H9 (cell line): Measurements from ENCODE around the gene KCNK1. TPM values are rescaled to one million over a fixed set of nuclear protein-coding genes. Genes with fewer than 3 reads are reported as not detected.

Experiments used
- DNase-seq: peaks from one replicate; pipeline ENCODE4 v3.0.0-alpha.2; 2017
- H2AFZ ChIP-seq: one replicate; pipeline ENCODE4 v1.6.1; 2013; ENCODE audit warnings: mild to moderate bottlenecking, low read length, control low read depth, moderate library complexity
- H2AK5ac ChIP-seq: 2 replicates; pipeline ENCODE4 v1.6.1; 2013; ENCODE audit warnings: low read length, control low read depth, mixed read lengths; ENCODE audit not compliant: insufficient read length
- H2BK120ac ChIP-seq: one replicate; pipeline ENCODE4 v1.6.1; 2013; ENCODE audit warnings: low read depth, mild to moderate bottlenecking, low read length, control low read depth, inconsistent platforms; ENCODE audit not compliant: poor library complexity, severe bottlenecking
- H2BK12ac ChIP-seq: 2 replicates; pipeline ENCODE4 v1.6.1; 2013; ENCODE audit warnings: low read length, control low read depth, mixed read lengths, low read depth; ENCODE audit not compliant: insufficient read length
- H2BK15ac ChIP-seq: 2 replicates; pipeline ENCODE4 v1.6.1; 2013; ENCODE audit warnings: low read depth, low read length, control low read depth
- H2BK20ac ChIP-seq: one replicate; pipeline ENCODE4 v1.6.1; 2013; ENCODE audit warnings: low read depth, mild to moderate bottlenecking, low read length, control low read depth, inconsistent platforms; ENCODE audit not compliant: poor library complexity, severe bottlenecking
- H2BK5ac ChIP-seq: 2 replicates; pipeline ENCODE4 v1.6.1; 2013; ENCODE audit warnings: low read length, control low read depth, mixed read lengths; ENCODE audit not compliant: insufficient read length
- H3K14ac ChIP-seq: 2 replicates; pipeline ENCODE4 v1.6.1; 2013; ENCODE audit warnings: low read length, control low read depth; ENCODE audit not compliant: insufficient read depth
- H3K18ac ChIP-seq: 2 replicates; pipeline ENCODE4 v1.6.1; 2013; ENCODE audit warnings: low read depth, mild to moderate bottlenecking, mixed read lengths, low read length, control low read depth; ENCODE audit not compliant: insufficient read length
- H3K23ac ChIP-seq: 2 replicates; pipeline ENCODE4 v1.6.1; 2013; ENCODE audit warnings: low read length, control low read depth, mixed read lengths, low read depth; ENCODE audit not compliant: insufficient read length
- H3K23me2 ChIP-seq: 2 replicates; pipeline ENCODE4 v1.6.1; 2013; ENCODE audit warnings: low read depth, mild to moderate bottlenecking, mixed read lengths, low read length, control low read depth; ENCODE audit not compliant: insufficient read length, poor library complexity, severe bottlenecking
- H3K27ac ChIP-seq: 2 replicates; pipeline ENCODE4 v1.5.1; 2013; ENCODE audit warnings: low read length, control low read depth, mixed read lengths, low read depth; ENCODE audit not compliant: insufficient read length
- H3K27me3 ChIP-seq: 2 replicates; pipeline ENCODE4 v1.6.1; 2013; ENCODE audit warnings: low read length, control low read depth, inconsistent platforms; ENCODE audit not compliant: insufficient read depth
- H3K4ac ChIP-seq: 2 replicates; pipeline ENCODE4 v1.6.1; 2013; ENCODE audit warnings: low read depth, mild to moderate bottlenecking, control low read depth, inconsistent platforms, low read length, moderate library complexity
- H3K4me1 ChIP-seq: 2 replicates; pipeline ENCODE4 v1.6.1; 2013; ENCODE audit warnings: low read length, control low read depth, inconsistent platforms; ENCODE audit not compliant: insufficient read depth
- H3K4me2 ChIP-seq: 2 replicates; pipeline ENCODE4 v1.6.1; 2013; ENCODE audit warnings: low read length, control low read depth, mixed read lengths; ENCODE audit not compliant: insufficient read length, insufficient read depth
- H3K56ac ChIP-seq: 2 replicates; pipeline ENCODE4 v1.6.1; 2013; ENCODE audit warnings: low read depth, mild to moderate bottlenecking, mixed read lengths, low read length, control low read depth; ENCODE audit not compliant: insufficient read length
- H3K79me1 ChIP-seq: 2 replicates; pipeline ENCODE4 v1.6.1; 2013; ENCODE audit warnings: low read depth, mild to moderate bottlenecking, moderate library complexity, low read length, control low read depth, inconsistent platforms; ENCODE audit not compliant: insufficient read depth, poor library complexity, severe bottlenecking
- H3K79me2 ChIP-seq: 2 replicates; pipeline ENCODE4 v1.6.1; 2013; ENCODE audit warnings: low read length, control low read depth, inconsistent platforms; ENCODE audit not compliant: insufficient read depth
- H3K9ac ChIP-seq: 2 replicates; pipeline ENCODE4 v1.6.1; 2013; ENCODE audit warnings: low read length, control low read depth, mixed read lengths; ENCODE audit not compliant: insufficient read length; ENCODE audit errors: extremely low read depth
- H3K9me3 ChIP-seq: one replicate; pipeline ENCODE4 v1.6.1; 2013; ENCODE audit warnings: low read depth, low read length, inconsistent platforms; ENCODE audit not compliant: control insufficient read depth
- H3T11ph ChIP-seq: one replicate; pipeline ENCODE4 v1.6.1; 2013; ENCODE audit warnings: mild to moderate bottlenecking, low read length, control low read depth, inconsistent platforms
- H4K20me1 ChIP-seq: one replicate; pipeline ENCODE4 v1.6.1; 2013; ENCODE audit not compliant: control insufficient read depth, insufficient read length, insufficient read depth
- H4K5ac ChIP-seq: 2 replicates; pipeline ENCODE4 v1.6.1; 2013; ENCODE audit warnings: low read depth, mild to moderate bottlenecking, mixed read lengths, low read length, control low read depth; ENCODE audit not compliant: insufficient read length
- H4K8ac ChIP-seq: replicated peaks from 2 replicates; pipeline ENCODE4 v1.6.1; 2013; ENCODE audit warnings: low read length, control low read depth, mixed read lengths, low read depth; ENCODE audit not compliant: insufficient read length
- H4K91ac ChIP-seq: 2 replicates; pipeline ENCODE4 v1.6.1; 2013; ENCODE audit warnings: low read depth, mild to moderate bottlenecking, moderate library complexity, mixed read lengths, low read length, control low read depth; ENCODE audit not compliant: insufficient read length
- H3K27ac Mint-ChIP-seq, 3 experiments: 2 replicates in 2 of 3; 3 replicates in 1 of 3; pipeline ENCODE4 v1.8.0; 2020 to 2021; ENCODE audit warnings: mixed read lengths in 3 of 3, mild to moderate bottlenecking in 1 of 3, moderate library complexity in 1 of 3
- H3K27me3 Mint-ChIP-seq: 2 replicates; pipeline ENCODE4 v1.8.0; 2021; ENCODE audit warnings: low read depth, mild to moderate bottlenecking, moderate library complexity, mixed read lengths
- H3K36me3 Mint-ChIP-seq, 3 experiments: 2 replicates in 2 of 3; 3 replicates in 1 of 3; pipeline ENCODE4 v1.8.0; 2020 to 2021; ENCODE audit warnings: low read depth in 3 of 3, mixed read lengths in 3 of 3; ENCODE audit not compliant: insufficient read depth in 1 of 3
- H3K4me1 Mint-ChIP-seq, 2 experiments: 2 replicates each; pipeline ENCODE4 v1.8.0; 2020; ENCODE audit warnings: mixed read lengths in 2 of 2
- H3K4me3 Mint-ChIP-seq, 2 experiments: 2 replicates in 1 of 2; 3 replicates in 1 of 2; pipeline ENCODE4 v1.8.0; 2020 to 2021; ENCODE audit warnings: mild to moderate bottlenecking in 2 of 2, mixed read lengths in 2 of 2, moderate library complexity in 1 of 2
- H3K9me3 Mint-ChIP-seq, 2 experiments: 2 replicates in 1 of 2; 3 replicates in 1 of 2; pipeline ENCODE4 v1.8.0; 2020; ENCODE audit warnings: mild to moderate bottlenecking in 2 of 2, mixed read lengths in 2 of 2, moderate library complexity in 1 of 2
- WGBS: extraction: QIAGEN DNeasy Blood & Tissue Kit; methylation state at CpG from one replicate; pipeline ENCODE4 v1.1.7; 2013; ENCODE audit warnings: missing lambda C conversion rate, low lambda C conversion rate, mixed read lengths; ENCODE audit not compliant: insufficient read length; ENCODE audit errors: extremely low coverage; 5-methylcytosine and 5-hydroxymethylcytosine counted together
- total RNA-seq: library from RNA; stranded (reverse); gene quantifications from 2 replicates; pipeline ENCODE4 v1.2.1, GENCODE V29; 2021
- TF ChIP-seq, protein P1 (sequence below): fragments of 200-600 bp; sonication (generic); conservative IDR thresholded peaks from 3 replicates; pipeline ENCODE4 v1.8.0; 2021; ENCODE audit warnings: antibody characterized with exemption, mild to moderate bottlenecking

The KCNK1 gene
- total RNA-seq, 1 experiment from 2014 or later, result 9.9 TPM

DNA sequence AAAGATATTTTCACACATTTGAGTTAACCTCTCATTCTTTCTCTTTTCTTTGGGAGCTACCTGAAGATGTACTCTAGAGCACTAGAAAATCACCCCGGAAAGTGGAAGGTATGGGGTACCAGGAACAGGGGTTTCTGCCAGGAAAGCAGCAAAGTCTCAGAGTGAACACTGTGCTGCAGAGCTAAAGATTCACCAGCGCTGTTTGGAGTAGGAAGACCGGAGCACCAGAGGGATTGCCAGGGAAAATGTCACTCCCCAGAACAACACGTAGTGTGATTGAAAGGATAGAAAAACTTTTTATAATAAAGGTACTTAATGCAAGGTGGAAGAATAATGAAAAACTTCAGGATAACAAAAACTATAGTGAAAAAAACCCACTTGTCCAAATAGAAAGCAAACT, 26.7 kb upstream of the KCNK1 start:
- Histone ChIP-seq H2AFZ (no peak overlapping the region), H3T11ph (no peak overlapping the region), H3K4ac (no peak overlapping the region), H3K27ac (no peak overlapping the region), H3K4me1 (no peaks in the 10 kb centered on the region), H3K14ac (no peak overlapping the region), H3K23me2 (no peaks in the 10 kb centered on the region), H4K5ac (no peak overlapping the region), H4K8ac (no peak overlapping the region), H3K79me1 (no peaks in the 10 kb centered on the region), H4K20me1 (no peaks in the 10 kb centered on the region), H3K56ac (no peak overlapping the region), H2BK20ac (no peak overlapping the region), H2BK15ac (no peak overlapping the region), H3K9ac (no peak overlapping the region), H3K27me3 (no peaks in the 10 kb centered on the region), H2BK5ac (no peak overlapping the region), H3K4me2 (no peak overlapping the region), H2AK5ac (no peak overlapping the region), H3K9me3 (no peaks in the 10 kb centered on the region), H4K91ac (no peak overlapping the region), H3K18ac (no peak overlapping the region), H2BK12ac (no peak overlapping the region), H3K79me2 (no peaks in the 10 kb centered on the region), H2BK120ac (no peak overlapping the region), H3K23ac (no peak overlapping the region)
- DNase-seq, result no peak
- Mint-ChIP-seq H3K4me1 (peaks cover 10 to 19% of the 10 kb centered on the region in 2 experiments), H3K4me3 (no peak overlapping the region), H3K27ac (no peak overlapping the region), H3K27me3 (peaks cover 17% of the 10 kb centered on the region), H3K36me3 (no peaks in the 10 kb centered on the region), H3K9me3 (peaks cover 0 to 4% of the 10 kb centered on the region in 2 experiments; a peak in 2 of 5 replicates)
- TF ChIP-seq, protein P1, sequence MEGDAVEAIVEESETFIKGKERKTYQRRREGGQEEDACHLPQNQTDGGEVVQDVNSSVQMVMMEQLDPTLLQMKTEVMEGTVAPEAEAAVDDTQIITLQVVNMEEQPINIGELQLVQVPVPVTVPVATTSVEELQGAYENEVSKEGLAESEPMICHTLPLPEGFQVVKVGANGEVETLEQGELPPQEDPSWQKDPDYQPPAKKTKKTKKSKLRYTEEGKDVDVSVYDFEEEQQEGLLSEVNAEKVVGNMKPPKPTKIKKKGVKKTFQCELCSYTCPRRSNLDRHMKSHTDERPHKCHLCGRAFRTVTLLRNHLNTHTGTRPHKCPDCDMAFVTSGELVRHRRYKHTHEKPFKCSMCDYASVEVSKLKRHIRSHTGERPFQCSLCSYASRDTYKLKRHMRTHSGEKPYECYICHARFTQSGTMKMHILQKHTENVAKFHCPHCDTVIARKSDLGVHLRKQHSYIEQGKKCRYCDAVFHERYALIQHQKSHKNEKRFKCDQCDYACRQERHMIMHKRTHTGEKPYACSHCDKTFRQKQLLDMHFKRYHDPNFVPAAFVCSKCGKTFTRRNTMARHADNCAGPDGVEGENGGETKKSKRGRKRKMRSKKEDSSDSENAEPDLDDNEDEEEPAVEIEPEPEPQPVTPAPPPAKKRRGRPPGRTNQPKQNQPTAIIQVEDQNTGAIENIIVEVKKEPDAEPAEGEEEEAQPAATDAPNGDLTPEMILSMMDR, result no peak
- WGBS, result no CpG with 5 or more reads among the region's 4 CpGs
